ENCODE results near the gene CLIC4. TPM values are rescaled to one million over a fixed set of nuclear protein-coding genes. Genes with fewer than 3 reads are reported as not detected.
A peak's percentile ranks its signal among the peaks of the same experiment; 100 is the strongest.

CLIC4 gene
- total and polyA plus RNA-seq, 9 of the 15 experiments (the other 6 are each of a cell fraction or from before 2014, with no cell fraction given) = 16.0 to 67.5 (median 38.4) TPM

DNA sequence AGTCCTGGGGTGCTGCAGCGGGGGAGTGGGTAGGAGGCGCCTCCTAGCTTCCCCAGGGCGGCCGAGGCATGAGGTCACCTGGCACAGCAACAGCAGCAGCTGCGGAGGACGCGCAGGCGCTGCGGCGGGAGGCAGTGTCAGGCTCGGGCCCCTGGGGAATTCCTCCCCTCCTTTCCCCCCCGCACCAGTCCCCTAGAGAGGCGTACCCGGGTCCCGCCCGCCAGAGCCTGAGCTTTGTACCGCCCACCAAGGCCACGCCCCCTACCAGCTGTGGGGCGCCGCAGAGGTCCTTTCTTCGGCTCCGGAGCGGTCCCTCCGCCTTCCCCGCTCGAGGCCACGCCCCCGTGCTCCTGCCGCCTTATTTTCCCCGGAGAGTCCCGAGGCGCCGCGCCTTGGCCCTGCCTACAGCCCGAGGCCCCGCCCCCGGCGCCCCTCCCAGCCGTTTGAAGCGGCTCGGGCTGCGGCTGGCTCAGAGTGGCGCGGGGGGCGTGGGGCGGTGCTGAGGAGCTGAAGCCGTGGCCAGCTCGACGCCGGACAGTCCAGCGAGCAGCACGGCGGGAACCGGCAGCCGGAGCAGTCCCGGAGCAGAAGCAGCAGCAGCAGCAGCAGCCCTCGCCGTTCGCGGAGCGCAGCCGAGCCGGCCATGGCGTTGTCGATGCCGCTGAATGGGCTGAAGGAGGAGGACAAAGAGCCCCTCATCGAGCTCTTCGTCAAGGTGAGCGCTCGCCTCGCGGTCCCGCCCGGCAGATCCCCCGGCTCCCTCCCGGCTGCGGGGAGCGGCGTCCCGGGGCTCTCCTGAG, at the start of gene CLIC4 (continued):
- TF ChIP-seq MEF2A (IDR thresholded peaks at IDR 0.05; ENCODE audit: control insufficient read depth, low read depth, low read length) = no peak
- no peak for TF ChIP-seq SMARCA4 (IDR thresholded peaks at IDR 0.05)
- TF ChIP-seq, protein P1, sequence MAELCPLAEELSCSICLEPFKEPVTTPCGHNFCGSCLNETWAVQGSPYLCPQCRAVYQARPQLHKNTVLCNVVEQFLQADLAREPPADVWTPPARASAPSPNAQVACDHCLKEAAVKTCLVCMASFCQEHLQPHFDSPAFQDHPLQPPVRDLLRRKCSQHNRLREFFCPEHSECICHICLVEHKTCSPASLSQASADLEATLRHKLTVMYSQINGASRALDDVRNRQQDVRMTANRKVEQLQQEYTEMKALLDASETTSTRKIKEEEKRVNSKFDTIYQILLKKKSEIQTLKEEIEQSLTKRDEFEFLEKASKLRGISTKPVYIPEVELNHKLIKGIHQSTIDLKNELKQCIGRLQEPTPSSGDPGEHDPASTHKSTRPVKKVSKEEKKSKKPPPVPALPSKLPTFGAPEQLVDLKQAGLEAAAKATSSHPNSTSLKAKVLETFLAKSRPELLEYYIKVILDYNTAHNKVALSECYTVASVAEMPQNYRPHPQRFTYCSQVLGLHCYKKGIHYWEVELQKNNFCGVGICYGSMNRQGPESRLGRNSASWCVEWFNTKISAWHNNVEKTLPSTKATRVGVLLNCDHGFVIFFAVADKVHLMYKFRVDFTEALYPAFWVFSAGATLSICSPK (IDR thresholded peaks at IDR 0.05; ENCODE audit: borderline replicate concordance) = no peak
- TF ChIP-seq POLR3A (IDR thresholded peaks at IDR 0.05; ENCODE audit: borderline replicate concordance, extremely low read depth, insufficient read depth, insufficient read length) = no peak
- peak; percentile 47 to 93; a peak in 2 of 4 replicates for TF ChIP-seq NONO (IDR thresholded peaks at IDR 0.05; ENCODE audit: low read depth in 2 of 2, low read length in 1 of 2)
- TF ChIP-seq HNRNPUL1 (IDR thresholded peaks at IDR 0.05; ENCODE audit: low read length) = no peak
- TF ChIP-seq DIDO1 (tag; IDR thresholded peaks at IDR 0.05; ENCODE audit: low read depth) = no peak
- no peak for TF ChIP-seq PTBP1 (IDR thresholded peaks at IDR 0.05; ENCODE audit: low read depth, low read length)
- TF ChIP-seq, protein P2, sequence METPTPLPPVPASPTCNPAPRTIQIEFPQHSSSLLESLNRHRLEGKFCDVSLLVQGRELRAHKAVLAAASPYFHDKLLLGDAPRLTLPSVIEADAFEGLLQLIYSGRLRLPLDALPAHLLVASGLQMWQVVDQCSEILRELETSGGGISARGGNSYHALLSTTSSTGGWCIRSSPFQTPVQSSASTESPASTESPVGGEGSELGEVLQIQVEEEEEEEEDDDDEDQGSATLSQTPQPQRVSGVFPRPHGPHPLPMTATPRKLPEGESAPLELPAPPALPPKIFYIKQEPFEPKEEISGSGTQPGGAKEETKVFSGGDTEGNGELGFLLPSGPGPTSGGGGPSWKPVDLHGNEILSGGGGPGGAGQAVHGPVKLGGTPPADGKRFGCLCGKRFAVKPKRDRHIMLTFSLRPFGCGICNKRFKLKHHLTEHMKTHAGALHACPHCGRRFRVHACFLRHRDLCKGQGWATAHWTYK (CRISPR knock-in tag; IDR thresholded peaks at IDR 0.05) = no peak; the same call in none of the 2 replicates
- TF ChIP-seq, protein P3, sequence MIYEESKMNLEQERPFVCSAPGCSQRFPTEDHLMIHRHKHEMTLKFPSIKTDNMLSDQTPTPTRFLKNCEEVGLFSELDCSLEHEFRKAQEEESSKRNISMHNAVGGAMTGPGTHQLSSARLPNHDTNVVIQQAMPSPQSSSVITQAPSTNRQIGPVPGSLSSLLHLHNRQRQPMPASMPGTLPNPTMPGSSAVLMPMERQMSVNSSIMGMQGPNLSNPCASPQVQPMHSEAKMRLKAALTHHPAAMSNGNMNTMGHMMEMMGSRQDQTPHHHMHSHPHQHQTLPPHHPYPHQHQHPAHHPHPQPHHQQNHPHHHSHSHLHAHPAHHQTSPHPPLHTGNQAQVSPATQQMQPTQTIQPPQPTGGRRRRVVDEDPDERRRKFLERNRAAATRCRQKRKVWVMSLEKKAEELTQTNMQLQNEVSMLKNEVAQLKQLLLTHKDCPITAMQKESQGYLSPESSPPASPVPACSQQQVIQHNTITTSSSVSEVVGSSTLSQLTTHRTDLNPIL (CRISPR knock-in tag; IDR thresholded peaks at IDR 0.05) = no peak
- no peak for TF ChIP-seq ARHGAP35 (IDR thresholded peaks at IDR 0.05; ENCODE audit: partially characterized antibody)
- TF ChIP-seq ZNF785 (CRISPR knock-in tag; IDR thresholded peaks at IDR 0.05) = no peak
- peak; percentile 61; the same call in 1 of the 2 replicates for TF ChIP-seq MBD2 (IDR thresholded peaks at IDR 0.05; ENCODE audit: borderline replicate concordance, low read depth)
- TF ChIP-seq, protein P4, sequence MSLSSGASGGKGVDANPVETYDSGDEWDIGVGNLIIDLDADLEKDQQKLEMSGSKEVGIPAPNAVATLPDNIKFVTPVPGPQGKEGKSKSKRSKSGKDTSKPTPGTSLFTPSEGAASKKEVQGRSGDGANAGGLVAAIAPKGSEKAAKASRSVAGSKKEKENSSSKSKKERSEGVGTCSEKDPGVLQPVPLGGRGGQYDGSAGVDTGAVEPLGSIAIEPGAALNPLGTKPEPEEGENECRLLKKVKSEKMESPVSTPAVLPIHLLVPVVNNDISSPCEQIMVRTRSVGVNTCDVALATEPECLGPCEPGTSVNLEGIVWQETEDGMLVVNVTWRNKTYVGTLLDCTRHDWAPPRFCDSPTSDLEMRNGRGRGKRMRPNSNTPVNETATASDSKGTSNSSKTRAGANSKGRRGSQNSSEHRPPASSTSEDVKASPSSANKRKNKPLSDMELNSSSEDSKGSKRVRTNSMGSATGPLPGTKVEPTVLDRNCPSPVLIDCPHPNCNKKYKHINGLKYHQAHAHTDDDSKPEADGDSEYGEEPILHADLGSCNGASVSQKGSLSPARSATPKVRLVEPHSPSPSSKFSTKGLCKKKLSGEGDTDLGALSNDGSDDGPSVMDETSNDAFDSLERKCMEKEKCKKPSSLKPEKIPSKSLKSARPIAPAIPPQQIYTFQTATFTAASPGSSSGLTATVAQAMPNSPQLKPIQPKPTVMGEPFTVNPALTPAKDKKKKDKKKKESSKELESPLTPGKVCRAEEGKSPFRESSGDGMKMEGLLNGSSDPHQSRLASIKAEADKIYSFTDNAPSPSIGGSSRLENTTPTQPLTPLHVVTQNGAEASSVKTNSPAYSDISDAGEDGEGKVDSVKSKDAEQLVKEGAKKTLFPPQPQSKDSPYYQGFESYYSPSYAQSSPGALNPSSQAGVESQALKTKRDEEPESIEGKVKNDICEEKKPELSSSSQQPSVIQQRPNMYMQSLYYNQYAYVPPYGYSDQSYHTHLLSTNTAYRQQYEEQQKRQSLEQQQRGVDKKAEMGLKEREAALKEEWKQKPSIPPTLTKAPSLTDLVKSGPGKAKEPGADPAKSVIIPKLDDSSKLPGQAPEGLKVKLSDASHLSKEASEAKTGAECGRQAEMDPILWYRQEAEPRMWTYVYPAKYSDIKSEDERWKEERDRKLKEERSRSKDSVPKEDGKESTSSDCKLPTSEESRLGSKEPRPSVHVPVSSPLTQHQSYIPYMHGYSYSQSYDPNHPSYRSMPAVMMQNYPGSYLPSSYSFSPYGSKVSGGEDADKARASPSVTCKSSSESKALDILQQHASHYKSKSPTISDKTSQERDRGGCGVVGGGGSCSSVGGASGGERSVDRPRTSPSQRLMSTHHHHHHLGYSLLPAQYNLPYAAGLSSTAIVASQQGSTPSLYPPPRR (CRISPR knock-in tag; IDR thresholded peaks at IDR 0.05; ENCODE audit: borderline replicate concordance) = 0 out of 2 replicates have a peak, but pooled peaks have one; percentile 56
- TF ChIP-seq NFIC (IDR thresholded peaks at IDR 0.05) = peak; percentile 41; the same call in 1 of the 2 replicates
- no peak for TF ChIP-seq ZNF197 (CRISPR knock-in tag; IDR thresholded peaks at IDR 0.05; ENCODE audit: low read depth)
- no peak for TF ChIP-seq CHD1 (IDR thresholded peaks at IDR 0.05; ENCODE audit: low read length)
- no peak for TF ChIP-seq ZZZ3 (IDR thresholded peaks at IDR 0.05)

Measured in K562 (cell line).